ENCODE results near the gene METTL5.
A peak's percentile ranks its signal among the peaks of the same experiment; 100 is the strongest.
"Not testable (repeated sequence)": the region's sequence is repeated elsewhere in the genome, so short reads cannot be mapped to it uniquely, and the experiment has no call there.

METTL5 gene

GRCh38 chr2:169834401-169834800 lies 9.7 kb upstream of the METTL5 start:
- no peak for DNase-seq (ENCODE audit: low read depth, low spot score)

DNA sequence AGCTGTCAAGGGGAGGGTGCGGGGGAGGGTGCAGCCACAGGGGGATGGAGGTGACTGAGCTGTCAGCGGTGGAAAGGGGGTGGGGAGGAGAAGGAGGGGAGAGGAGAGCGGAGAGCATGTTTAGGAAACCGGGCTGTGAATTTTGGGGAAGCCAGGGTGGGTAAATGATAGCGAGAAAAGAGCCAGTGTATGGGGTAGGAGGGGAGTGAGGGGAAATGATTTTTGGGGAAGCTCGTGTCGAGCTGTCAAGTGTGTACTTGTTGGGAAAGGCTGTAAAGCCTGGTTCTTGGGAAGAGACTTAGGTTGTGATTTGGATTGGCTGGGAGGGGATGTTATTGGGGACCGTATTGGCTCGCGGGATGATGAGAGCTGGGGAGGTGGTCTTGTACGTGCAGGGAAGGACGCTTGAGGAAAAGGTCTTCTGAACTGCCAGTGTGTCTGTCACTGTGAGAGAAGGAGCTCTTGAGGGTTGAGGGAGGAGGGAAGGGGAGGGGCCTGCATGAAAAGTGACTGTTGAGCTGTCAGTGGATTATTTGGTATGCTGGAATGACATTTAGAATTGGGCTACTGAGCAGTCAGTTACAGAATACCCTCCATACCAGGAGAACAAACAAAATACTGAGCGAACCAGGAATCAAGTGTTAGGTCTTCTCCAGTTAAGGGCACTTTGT lies 3.6 kb upstream of the METTL5 start:
- DNase-seq (ENCODE audit: low read depth, low spot score), result no peak

DNA sequence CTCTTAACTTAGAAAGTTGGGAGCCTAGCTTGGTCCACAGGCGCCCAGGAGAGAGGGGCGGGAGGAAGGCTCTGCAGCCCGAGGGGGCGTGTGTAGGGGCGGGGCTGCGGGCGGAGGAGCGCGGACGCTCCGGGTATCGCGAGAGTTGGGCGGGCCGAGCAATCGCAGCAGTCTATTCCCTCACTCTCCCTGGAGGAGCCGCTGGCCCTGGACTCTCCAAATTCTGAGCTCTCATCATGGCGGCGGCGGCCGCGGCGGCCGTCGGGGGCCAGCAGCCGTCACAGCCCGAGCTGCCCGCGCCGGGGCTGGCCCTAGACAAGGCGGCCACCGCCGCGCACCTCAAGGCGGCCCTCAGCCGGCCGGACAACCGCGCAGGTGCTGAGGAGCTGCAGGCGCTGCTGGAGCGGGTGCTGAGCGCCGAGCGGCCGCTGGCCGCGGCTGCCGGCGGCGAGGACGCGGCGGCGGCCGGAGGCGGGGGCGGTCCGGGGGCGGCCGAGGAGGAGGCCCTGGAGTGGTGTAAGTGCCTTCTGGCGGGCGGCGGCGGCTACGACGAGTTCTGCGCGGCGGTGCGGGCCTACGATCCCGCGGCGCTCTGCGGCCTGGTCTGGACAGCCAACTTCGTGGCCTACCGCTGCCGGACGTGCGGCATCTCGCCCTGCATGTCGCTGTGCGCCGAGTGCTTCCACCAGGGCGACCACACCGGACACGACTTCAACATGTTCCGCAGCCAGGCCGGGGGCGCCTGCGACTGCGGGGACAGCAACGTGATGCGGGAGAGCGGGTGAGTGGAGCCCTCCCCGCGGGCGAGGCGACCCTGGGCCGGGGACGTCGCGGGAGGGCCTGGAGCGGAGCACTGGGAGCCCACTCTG lies 2.8 kb upstream of the METTL5 start, which contains the start of gene UBR3:
UBR3 (plus strand) TSS at position 183 of the 869 bp plus-strand sequence; CDS start at position 237, 54 bp downstream.
- no peak for DNase-seq (ENCODE audit: low read depth, low spot score)

GRCh38 chr2:169823996-169824372 lies 721 bp downstream of the METTL5 start:
- DNase-seq (ENCODE audit: low read depth, low spot score), result no peak

DNA sequence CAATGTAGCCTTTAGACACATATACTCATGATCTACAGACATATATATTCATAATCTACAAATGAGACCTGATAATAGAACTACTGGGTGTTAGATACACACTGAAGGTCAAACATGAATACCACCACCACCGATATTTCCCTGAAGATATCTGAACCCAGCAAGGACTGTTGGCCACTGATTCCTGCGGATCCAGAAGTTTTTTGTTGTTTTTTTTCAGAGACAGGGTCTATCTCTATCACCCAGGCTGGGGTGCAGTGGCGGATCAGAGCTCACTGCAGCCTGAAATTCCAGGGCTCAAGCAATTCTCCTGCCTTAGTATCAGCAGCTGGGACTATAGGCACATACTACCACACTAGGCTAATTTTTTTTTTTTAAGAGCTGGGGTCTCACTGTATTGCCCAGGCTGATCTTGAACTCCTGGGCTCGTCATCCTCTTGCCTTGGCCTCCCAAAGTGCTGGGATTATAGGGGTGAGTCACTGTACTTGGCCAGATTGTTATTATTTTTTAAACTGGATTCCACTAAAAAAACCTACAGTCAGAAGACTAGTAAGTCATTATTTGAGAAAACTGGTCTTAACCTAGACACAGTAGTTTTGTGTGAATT lies 1.8 kb downstream of the METTL5 start:
- DNase-seq (ENCODE audit: low read depth, low spot score), result no peak

GRCh38 chr2:169822036-169822435 lies 2.7 kb downstream of the METTL5 start:
- no peak for DNase-seq (ENCODE audit: low read depth, low spot score)

- DNase-seq (ENCODE audit: low read depth, low spot score), result not testable (repeated sequence)
These were observed 4.6 kb downstream of the METTL5 start for GRCh38 chr2:169820101-169820500.

GRCh38 chr2:169819106-169819505 lies 5.6 kb downstream of the METTL5 start:
- DNase-seq (ENCODE audit: low read depth, low spot score), result no peak

DNA sequence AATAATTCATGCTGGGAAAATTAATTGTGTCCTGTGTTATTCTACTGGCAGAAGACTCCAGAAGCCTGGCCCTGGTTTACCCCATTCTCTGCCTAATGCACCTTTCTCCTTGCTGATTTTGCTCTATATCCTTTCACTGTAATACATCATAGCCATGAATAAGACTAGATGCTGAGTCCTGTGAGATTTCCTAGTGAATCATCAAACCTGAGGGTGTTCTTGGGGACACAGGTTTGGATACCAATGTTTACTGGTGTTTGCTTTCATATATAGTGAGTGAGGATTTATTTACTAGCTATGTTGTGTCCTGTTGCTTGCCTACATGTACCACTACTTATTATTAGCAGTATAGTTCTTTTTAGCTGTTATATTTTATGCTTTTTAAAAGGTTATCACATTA lies 6.5 kb downstream of the METTL5 start:
- DNase-seq (ENCODE audit: low read depth, low spot score), result no peak

DNA sequence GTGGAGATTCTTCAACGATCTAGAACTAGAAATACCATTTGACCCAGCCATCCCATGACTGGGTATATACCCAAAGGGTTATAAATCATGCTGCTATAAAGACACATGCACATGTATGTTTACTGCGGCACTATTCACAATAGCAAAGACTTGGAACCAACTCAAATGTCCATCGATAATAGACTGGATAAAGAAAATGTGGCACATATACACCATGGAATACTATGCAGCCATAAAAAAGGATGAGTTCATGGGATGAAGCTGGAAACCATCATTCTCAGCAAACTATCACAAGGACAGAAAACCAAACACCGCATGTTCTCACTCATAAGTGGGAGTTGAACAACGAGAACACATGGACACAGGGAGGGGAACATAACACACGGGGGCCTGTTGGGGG lies 7.3 kb downstream of the METTL5 start:
- DNase-seq (ENCODE audit: low read depth, low spot score), result not testable (repeated sequence)

DNA sequence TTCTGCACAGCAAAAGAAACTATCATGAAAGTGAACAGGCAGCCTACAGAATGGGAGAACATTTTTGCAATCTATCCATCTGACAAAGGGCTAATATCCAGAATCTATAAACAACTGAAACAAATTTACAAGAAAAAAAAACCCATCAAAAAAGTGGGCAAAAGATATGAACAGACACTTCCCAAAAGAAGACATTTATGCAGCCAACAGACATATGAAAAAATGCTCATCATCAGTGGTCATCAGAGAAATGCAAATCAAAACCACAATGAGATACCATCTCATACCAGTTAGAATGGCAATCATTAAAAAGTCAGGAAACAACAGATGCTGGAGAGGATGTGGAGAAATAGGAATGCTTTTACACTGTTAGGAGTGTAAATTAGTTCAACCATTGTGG lies 7.7 kb downstream of the METTL5 start:
- DNase-seq (ENCODE audit: low read depth, low spot score), result not testable (repeated sequence)

DNA sequence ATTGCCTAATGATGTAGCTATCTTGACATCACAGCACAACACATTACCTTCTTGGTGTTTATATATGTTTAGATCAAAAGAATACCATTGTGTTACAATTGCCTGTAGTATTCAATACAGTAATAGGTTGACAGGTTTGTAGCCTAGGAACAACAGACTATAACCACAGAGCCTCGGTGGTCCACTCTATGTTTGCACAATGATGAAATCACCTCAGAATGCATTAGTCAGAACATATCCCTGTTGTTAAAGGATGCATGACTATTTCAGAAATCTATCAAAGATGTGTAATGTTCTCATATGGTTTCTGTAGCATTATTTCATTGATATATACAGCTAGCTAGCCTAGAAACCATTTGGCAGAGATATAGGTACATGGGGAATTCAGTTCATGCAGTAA lies 8.9 kb downstream of the METTL5 start:
- no peak for DNase-seq (ENCODE audit: low read depth, low spot score)

DNA sequence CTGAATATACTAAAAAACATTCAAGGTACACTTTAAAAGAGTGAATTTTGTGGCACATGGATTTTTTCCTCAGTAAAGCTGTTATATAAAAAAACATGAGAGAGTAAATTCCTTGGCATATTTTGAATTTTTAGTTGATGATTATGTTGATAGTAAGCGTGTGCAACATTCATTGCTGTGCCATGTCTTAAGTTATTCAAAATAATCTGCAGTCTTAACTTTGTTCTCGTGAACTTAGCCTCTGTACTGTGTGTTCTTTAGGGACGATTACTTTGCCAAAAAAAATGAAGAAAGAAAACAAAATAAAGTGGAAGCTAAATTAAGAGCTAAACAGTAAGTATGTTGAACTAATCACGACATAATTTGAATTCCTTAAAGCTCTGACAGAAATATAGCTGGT lies 16.5 kb downstream of the METTL5 start:
- no peak for DNase-seq (ENCODE audit: low read depth, low spot score)

DNA sequence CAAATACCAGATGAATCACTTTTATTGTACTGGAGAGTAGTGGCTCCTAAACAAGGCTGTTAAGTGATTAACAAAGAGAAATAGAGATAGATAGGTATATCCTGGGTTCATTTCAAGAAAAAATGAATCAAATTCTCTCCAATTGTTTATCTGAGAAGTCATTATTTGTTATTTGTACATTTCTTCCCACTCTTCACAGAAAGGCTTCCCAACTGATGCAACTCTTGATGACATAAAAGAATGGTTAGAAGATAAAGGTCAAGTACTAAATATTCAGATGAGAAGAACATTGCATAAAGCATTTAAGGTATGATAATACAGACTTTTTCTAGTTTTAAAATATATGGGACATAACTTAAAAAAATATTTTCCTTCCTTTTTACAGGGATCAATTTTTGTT lies 18.1 kb downstream of the METTL5 start:
- no peak for DNase-seq (ENCODE audit: low read depth, low spot score)

DNA sequence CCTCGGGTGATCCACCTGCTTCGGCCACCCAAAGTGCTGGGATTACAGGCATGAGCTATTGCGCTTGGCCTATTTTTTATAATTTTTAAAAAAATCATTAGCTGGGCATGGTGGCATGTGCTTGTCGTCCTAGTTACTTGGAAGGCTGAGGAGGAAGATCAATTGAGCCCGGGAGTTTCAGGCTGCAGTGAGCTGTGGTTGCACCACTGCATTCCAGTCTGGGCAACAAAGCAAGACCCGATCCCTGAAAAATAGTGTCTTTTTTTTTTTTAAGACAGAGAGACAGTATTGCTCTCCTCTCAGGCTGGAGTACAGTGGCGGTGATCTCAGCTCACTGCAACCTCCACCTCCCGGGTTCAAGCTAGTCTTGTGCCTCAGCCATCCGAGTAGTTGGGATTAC lies 21.2 kb downstream of the METTL5 start:
- no peak for DNase-seq (ENCODE audit: low read depth, low spot score)

- DNase-seq (ENCODE audit: low read depth, low spot score), result peak; percentile 72
These were observed 25.8 kb downstream of the METTL5 start, which contains the start of gene SSB for GRCh38 chr2:169798718-169799592. Gene SSB (plus strand): TSS chr2:169798871. CDS start chr2:169800961, 2,090 bp downstream.

- no peak for DNase-seq (ENCODE audit: low read depth, low spot score)
These were observed 26.3 kb downstream of the METTL5 start for GRCh38 chr2:169798397-169798717.

GRCh38 chr2:169797601-169798000 lies 27.1 kb downstream of the METTL5 start:
- no peak for DNase-seq (ENCODE audit: low read depth, low spot score)

GRCh38 chr2:169796441-169796840 lies 28.3 kb downstream of the METTL5 start:
- no peak for DNase-seq (ENCODE audit: low read depth, low spot score)

DNA sequence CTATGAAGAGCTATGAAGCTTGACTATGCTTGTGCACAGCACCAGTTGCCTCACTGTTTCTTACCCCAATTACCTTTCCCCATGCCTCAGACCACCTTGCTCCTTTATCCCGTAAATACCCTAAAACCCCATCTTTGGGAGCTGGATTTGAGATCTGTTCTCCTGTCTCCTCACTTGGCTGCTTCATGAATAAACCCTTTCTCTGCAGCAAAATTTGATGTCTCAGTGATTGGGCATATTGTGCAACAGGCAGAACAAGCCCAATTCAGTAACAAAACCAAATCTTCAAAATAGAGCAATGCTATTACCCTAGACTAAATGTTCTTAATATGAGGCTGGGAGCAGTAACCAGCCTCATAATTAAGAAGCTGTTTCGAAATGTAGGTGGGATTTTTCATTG lies 29.5 kb downstream of the METTL5 start:
- no peak for DNase-seq (ENCODE audit: low read depth, low spot score)

GRCh38 chr2:169790581-169790980 lies 34.1 kb downstream of the METTL5 start:
- no peak for DNase-seq (ENCODE audit: low read depth, low spot score)

- DNase-seq (ENCODE audit: low read depth, low spot score), result no peak
These were observed 42.2 kb downstream of the METTL5 start for GRCh38 chr2:169782513-169782912.

Data from iPS DF 19.7 (cell line).